Neural progenitor cell (in vitro differentiated cells): ENCODE data around the gene MAPRE2. TPM values are rescaled to one million over a fixed set of nuclear protein-coding genes. Genes with fewer than 3 reads are reported as not detected.
A peak's percentile ranks its signal among the peaks of the same experiment; 100 is the strongest.

Experiments used
- DNase-seq: peaks from one replicate; pipeline ENCODE4 v3.0.0-alpha.2; 2016; ENCODE audit warnings: low spot score
- H2AFZ ChIP-seq: fragments of 200-600 bp; sonication (generic); replicated peaks from 2 replicates; pipeline ENCODE4 v1.6.1; 2016; ENCODE audit warnings: antibody characterized with exemption
- H3F3A ChIP-seq: fragments of 200-600 bp; sonication (generic); 2 replicates; pipeline ENCODE4 v1.6.1; 2016; ENCODE audit warnings: antibody characterized with exemption, low read depth
- H3K27ac ChIP-seq: fragments of 200-600 bp; sonication (generic); 2 replicates; pipeline ENCODE4 v1.5.1; 2016; ENCODE audit warnings: mild to moderate bottlenecking
- H3K27me3 ChIP-seq: fragments of 200-600 bp; sonication (generic); 2 replicates; pipeline ENCODE4 v1.6.1; 2016; ENCODE audit warnings: mild to moderate bottlenecking, moderate library complexity
- H3K36me3 ChIP-seq: fragments of 200-600 bp; sonication (generic); 2 replicates; pipeline ENCODE4 v1.5.1; 2016
- H3K4me1 ChIP-seq: fragments of 200-600 bp; sonication (generic); 2 replicates; pipeline ENCODE4 v1.6.1; 2016; ENCODE audit warnings: mixed run types
- H3K4me2 ChIP-seq: fragments of 200-600 bp; sonication (generic); 2 replicates; pipeline ENCODE4 v1.6.1; 2016
- H3K4me3 ChIP-seq: fragments of 200-600 bp; sonication (generic); 2 replicates; pipeline ENCODE4 v1.5.1; 2016
- H3K79me2 ChIP-seq: fragments of 200-600 bp; sonication (generic); 2 replicates; pipeline ENCODE4 v1.6.1; 2016; ENCODE audit warnings: low read depth
- H3K9ac ChIP-seq: fragments of 200-600 bp; sonication (generic); 2 replicates; pipeline ENCODE4 v1.6.1; 2016
- H3K9me3 ChIP-seq: fragments of 200-600 bp; sonication (generic); 2 replicates; pipeline ENCODE4 v1.5.1; 2016; ENCODE audit warnings: low read depth
- H4K20me1 ChIP-seq: fragments of 200-600 bp; sonication (generic); 2 replicates; pipeline ENCODE4 v1.6.1; 2016; ENCODE audit warnings: low read depth
- H3K27ac Mint-ChIP-seq: 3 replicates; pipeline ENCODE4 v1.8.0; 2021; ENCODE audit warnings: mixed read lengths
- H3K27me3 Mint-ChIP-seq: 2 replicates; pipeline ENCODE4 v1.8.0; 2022; ENCODE audit warnings: low read depth, mild to moderate bottlenecking, inconsistent platforms, moderate library complexity, mixed read lengths; ENCODE audit not compliant: insufficient read depth
- H3K36me3 Mint-ChIP-seq: 3 replicates; pipeline ENCODE4 v1.8.0; 2021; ENCODE audit warnings: mixed read lengths
- H3K4me1 Mint-ChIP-seq: 3 replicates; pipeline ENCODE4 v1.8.0; 2021; ENCODE audit warnings: mixed read lengths
- H3K4me3 Mint-ChIP-seq: 3 replicates; pipeline ENCODE4 v1.8.0; 2021; ENCODE audit warnings: mild to moderate bottlenecking, moderate library complexity, mixed read lengths
- H3K9me3 Mint-ChIP-seq: 3 replicates; pipeline ENCODE4 v1.8.0; 2020; ENCODE audit warnings: mixed read lengths
- CTCF ChIP-seq: fragments of 200-600 bp; sonication (generic); IDR thresholded peaks from 2 replicates; pipeline ENCODE4 v1.5.1; 2017; ENCODE audit warnings: antibody characterized with exemption, mild to moderate bottlenecking
- EZH2 ChIP-seq: fragments of 200-600 bp; sonication (generic); IDR thresholded peaks from 2 replicates; pipeline ENCODE4 v1.6.1; 2017; ENCODE audit warnings: antibody characterized with exemption, mild to moderate bottlenecking, moderate library complexity
- EZH2phosphoT487 ChIP-seq: fragments of 200-600 bp; sonication (generic); IDR thresholded peaks from 2 replicates; pipeline ENCODE4 v1.6.1; 2017; ENCODE audit warnings: antibody characterized with exemption
- small RNA-seq: library from RNA; depleted of rRNA; stranded (forward); fragments of <200 nt; gene quantifications from one replicate; pipeline ENCODE3, GENCODE V24; 2015
- total RNA-seq: library from RNA; depleted of rRNA; stranded (reverse); fragments of >200 nt; gene quantifications from 2 replicates; pipeline ENCODE4 v1.2.3, GENCODE V29; 2015; ENCODE audit warnings: low replicate concordance

Gene MAPRE2
- total RNA-seq, 1 donor from 2014 or later, result 34.6 TPM

GRCh38 chr18:35191698-35192025 is 150.4 kb downstream of the MAPRE2 start:
- H3K4me2 ChIP-seq, result no peak overlapping the region
- Mint-ChIP-seq H3K27me3 (no peaks in the 10 kb centered on the region), H3K36me3 (no peaks in the 10 kb centered on the region), H3K27ac (peak overlapping the region; percentile 9), H3K4me1 (peaks cover 37% of the 10 kb centered on the region), H3K9me3 (no peaks in the 10 kb centered on the region), H3K4me3 (no peak overlapping the region)
- no peak overlapping the region for H3K4me3 ChIP-seq
- peaks cover 12% of the 10 kb centered on the region for H3K4me1 ChIP-seq
- H3K9ac ChIP-seq, result no peak overlapping the region
- H3K79me2 ChIP-seq, result no peaks in the 10 kb centered on the region
- no peaks in the 10 kb centered on the region for H3F3A ChIP-seq
- DNase-seq, result no peak
- no peaks in the 10 kb centered on the region for H3K9me3 ChIP-seq
- H4K20me1 ChIP-seq, result no peaks in the 10 kb centered on the region
- H3K36me3 ChIP-seq, result no peaks in the 10 kb centered on the region
- H3K27me3 ChIP-seq, result no peaks in the 10 kb centered on the region
- H2AFZ ChIP-seq, result peak overlapping the region; percentile 54
- H3K27ac ChIP-seq, result no peak overlapping the region
- no peak for TF ChIP-seq CTCF
- TF ChIP-seq EZH2, result no peak
- TF ChIP-seq EZH2phosphoT487, result no peak

GRCh38 chr18:35192415-35192814 is 151.2 kb downstream of the MAPRE2 start:
- Mint-ChIP-seq H3K36me3 (no peaks in the 10 kb centered on the region), H3K9me3 (no peaks in the 10 kb centered on the region), H3K27ac (no peak overlapping the region), H3K27me3 (no peaks in the 10 kb centered on the region), H3K4me1 (peaks cover 37% of the 10 kb centered on the region), H3K4me3 (no peak overlapping the region)
- Histone ChIP-seq H2AFZ (no peak overlapping the region), H3F3A (no peaks in the 10 kb centered on the region), H3K4me3 (no peak overlapping the region), H3K9me3 (no peaks in the 10 kb centered on the region), H3K9ac (no peak overlapping the region), H3K4me2 (no peak overlapping the region), H3K36me3 (no peaks in the 10 kb centered on the region), H3K27ac (no peak overlapping the region), H3K27me3 (no peaks in the 10 kb centered on the region), H4K20me1 (no peaks in the 10 kb centered on the region), H3K4me1 (peaks cover 9% of the 10 kb centered on the region), H3K79me2 (no peaks in the 10 kb centered on the region)
- TF ChIP-seq EZH2 (no peak), EZH2phosphoT487 (no peak), CTCF (no peak)
- no peak for DNase-seq

Small RNA genes within 50 kb of the gene (small RNA-seq; reads per million reads assigned to genes)
- gene AC015967.2, result not detected

Other genes with a start within 250 kb of the MAPRE2 start
- 79.4 and 93.0 TPM in 2 replicates for gene ZNF397, start 199.6 kb downstream of the MAPRE2 start, total RNA-seq
- gene ZSCAN30, start 248.8 kb downstream of the MAPRE2 start, total RNA-seq, result 21.7 and 22.1 TPM in 2 replicates